Motor neuron (in vitro differentiated cells): ENCODE data around the gene DCP1A. TPM values are rescaled to one million over a fixed set of nuclear protein-coding genes. Genes with fewer than 3 reads are reported as not detected.
"Not testable (repeated sequence)": the region's sequence is repeated elsewhere in the genome, so short reads cannot be mapped to it uniquely, and the experiment has no call there.

Experiments
- ATAC-seq, 8 experiments: fragments of 200-7000 bp; cut with Tn5 transposase; replicated peaks in 6 of 8; 2 replicates each; pipeline ENCODE4 v1.8.0; 2021; ENCODE audit warnings: mild to moderate bottlenecking in 8 of 8, moderate library complexity in 8 of 8
- H3K27ac ChIP-seq, 2 donors: fragments of 250-450 bp; sonication (Bioruptor Pico); 2 replicates each; pipeline ENCODE4 v1.9.0; 2021; ENCODE audit warnings: antibody characterized with exemption in 2 of 2, mild to moderate bottlenecking in 2 of 2, moderate library complexity in 1 of 2
- H3K4me1 ChIP-seq, 2 donors: fragments of 250-450 bp; sonication (Bioruptor Pico); replicated peaks in 1 of 2; 2 replicates each; pipeline ENCODE4 v1.6.1; 2021; ENCODE audit warnings: antibody characterized with exemption in 2 of 2, mild to moderate bottlenecking in 2 of 2, moderate library complexity in 1 of 2
- H3K4me3 ChIP-seq, 5 donors: fragments of 250-450 bp; sonication (Bioruptor Pico); 2 replicates each; pipeline ENCODE4 v1.9.0; 2021; ENCODE audit warnings: antibody characterized with exemption in 5 of 5, mild to moderate bottlenecking in 5 of 5, moderate library complexity in 4 of 5
- WGBS, 10 experiments: fragments of 450-650 bp; shearing (Covaris generic); methylation state at CpG; one replicate each; pipeline ENCODE4 v1.0.0; 2022; 5-methylcytosine and 5-hydroxymethylcytosine counted together
- in situ Hi-C, 9 experiments: fragments of 400-800 bp; cut with MboI; loops; one replicate each; pipeline ENCODE4 v1.15.0; 2021; ENCODE audit warnings: low sequenced_read_pairs in 9 of 9, low pct_unique_long_range_greater_than_20kb in 2 of 9; ENCODE audit not compliant: unreplicated experiment in 9 of 9
- total RNA-seq, 8 experiments: library from RNA; unstranded; fragments of 300-600 nt; gene quantifications; 2 replicates each; pipeline versions ENCODE4 v1.2.3 to v1.2.4, GENCODE V29; 2022

DCP1A gene
- total RNA-seq, 8 experiments from 2014 or later: 9.9 to 28.7 (median 20.5) TPM

DNA sequence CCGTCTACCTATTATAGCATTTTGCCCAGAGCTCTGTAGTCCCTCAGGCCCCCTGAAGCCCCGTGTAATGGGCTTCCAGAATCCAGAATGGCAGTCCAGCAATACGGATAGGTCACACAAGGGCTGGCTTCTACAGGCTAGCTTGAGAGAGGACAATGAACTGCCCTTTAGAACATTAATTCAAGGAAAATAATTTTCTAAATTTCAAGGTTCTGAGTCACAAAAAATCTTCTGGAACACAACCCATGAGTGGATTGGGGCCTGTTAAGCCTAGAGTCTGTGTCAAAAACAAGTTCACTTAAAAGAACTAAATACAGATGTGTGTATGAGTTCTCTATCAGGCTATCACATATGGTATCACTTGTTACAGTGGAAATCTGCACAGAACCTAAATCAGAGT is 28.8 kb downstream of the DCP1A start:
- WGBS, 10 experiments: 36 to 100% (median 95%) methylated on average over 1 to 3 of the region's 3 CpGs
- Histone ChIP-seq H3K27ac (no peak overlapping the region), H3K4me3 (no peak overlapping the region), H3K4me1 (no peaks in the 10 kb centered on the region)
- in situ Hi-C loops: loop anchor here in 1 of 9 experiments (25.0 kb wide), 1 partner anchor 394 kb away; no protein-coding TSS in a partner anchor
- ATAC-seq: no peak

DNA sequence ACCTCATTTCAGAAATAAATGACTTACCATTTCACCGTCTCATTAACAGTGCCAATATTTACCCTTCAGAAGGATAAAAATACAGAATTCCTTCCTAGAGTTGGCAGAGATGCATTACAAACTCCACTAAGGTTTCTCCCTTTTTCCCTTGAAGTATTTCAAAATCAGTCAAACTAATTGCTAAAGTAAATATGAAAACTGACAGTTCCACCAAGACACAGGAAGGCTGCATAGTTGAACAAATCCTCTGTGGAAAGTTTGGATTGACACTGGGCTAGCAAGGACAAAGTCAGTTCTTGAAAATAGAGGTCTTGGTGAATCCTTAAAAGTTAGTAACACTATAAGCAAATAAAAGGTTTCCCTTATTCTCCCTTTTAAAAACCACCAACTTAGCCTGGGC is 34.5 kb downstream of the DCP1A start:
- in situ Hi-C loops: loop anchor here in 1 of 9 experiments (25.0 kb wide), 1 partner anchor 399 kb away; no protein-coding TSS in a partner anchor
- ATAC-seq: no peak
- Histone ChIP-seq H3K27ac (no peak overlapping the region), H3K4me1 (no peaks in the 10 kb centered on the region), H3K4me3 (no peak overlapping the region)
- 43 to 100% (median 100%) methylated on average over 1 of the region's 1 CpG; no CpG with 5 or more reads in 4 of the 10 experiments for WGBS, 10 experiments

DNA sequence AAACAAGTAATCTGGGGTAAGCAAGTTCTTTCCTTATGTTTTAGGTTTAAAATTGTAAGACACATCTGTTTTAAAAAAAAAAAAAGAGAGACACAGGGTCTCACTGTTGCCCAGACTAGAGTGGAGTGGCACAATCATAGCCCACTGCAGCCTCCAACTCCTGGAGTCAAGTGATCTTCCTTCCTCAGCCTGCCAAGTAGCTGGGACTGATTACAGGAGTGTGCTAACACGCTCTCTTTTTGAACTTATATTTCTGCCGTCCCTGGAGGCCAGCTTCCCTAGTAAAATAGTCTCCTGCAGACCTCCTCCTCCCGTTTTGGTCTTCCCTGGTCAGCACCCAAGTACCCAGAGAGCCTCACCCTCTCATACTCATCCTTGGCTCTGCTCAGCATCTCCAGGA is 35.5 kb downstream of the DCP1A start:
- 20 to 100% (median 76%) methylated on average over 1 to 3 of the region's 3 CpGs; no CpG with 5 or more reads in 2 of the 10 experiments for WGBS, 10 experiments
- Histone ChIP-seq H3K27ac (no peak overlapping the region), H3K4me3 (no peak overlapping the region), H3K4me1 (no peaks in the 10 kb centered on the region)
- no peak for ATAC-seq
- in situ Hi-C loops: loop anchor here in 1 of 9 experiments (25.0 kb wide), 1 partner anchor 400 kb away; no protein-coding TSS in a partner anchor

DNA sequence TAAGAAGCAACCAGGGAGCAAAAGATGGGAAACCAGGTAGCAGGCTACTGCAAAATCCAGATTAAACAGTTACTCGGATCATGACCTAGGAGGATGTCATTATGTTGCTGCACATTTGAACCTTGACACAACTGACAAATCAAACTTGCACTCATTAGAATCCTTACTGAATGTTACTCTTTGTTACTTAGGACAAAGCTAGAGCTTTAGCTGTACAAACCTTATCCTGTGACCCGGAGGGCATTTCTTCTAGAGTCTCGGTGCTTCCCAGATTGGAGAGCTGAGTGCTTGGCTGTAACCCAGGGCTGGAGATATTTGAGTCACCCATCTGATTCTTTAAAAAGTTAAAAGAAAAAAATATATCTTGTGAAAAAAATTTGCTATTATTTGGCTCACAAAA is 43.4 kb downstream of the DCP1A start:
- 63 to 100% (median 91%) methylated on average over 1 to 3 of the region's 3 CpGs; no CpG with 5 or more reads in 2 of the 10 experiments for WGBS, 10 experiments
- H3K4me3 ChIP-seq: no peak overlapping the region
- in situ Hi-C loops: loop anchor here in 1 of 9 experiments (25.0 kb wide), 1 partner anchor 408 kb away; no protein-coding TSS in a partner anchor
- H3K4me1 ChIP-seq: no peaks in the 10 kb centered on the region
- ATAC-seq: no peak
- H3K27ac ChIP-seq: no peak overlapping the region

GRCh38 chr3:53303549-53303948 is 43.8 kb downstream of the DCP1A start:
- H3K4me3 ChIP-seq: no peak overlapping the region
- no peak for ATAC-seq
- H3K4me1 ChIP-seq: no peaks in the 10 kb centered on the region
- no peak overlapping the region for H3K27ac ChIP-seq
- WGBS, 10 experiments: 80 to 100% (median 85%) methylated on average over 1 to 3 of the region's 3 CpGs; no CpG with 5 or more reads in 4 of the 10 experiments
- in situ Hi-C loops: loop anchor here in 1 of 9 experiments (25.0 kb wide), 1 partner anchor 409 kb away; no protein-coding TSS in a partner anchor

GRCh38 chr3:53300826-53301225 is 46.5 kb downstream of the DCP1A start:
- H3K4me3 ChIP-seq: no peak overlapping the region
- no peak overlapping the region for H3K27ac ChIP-seq
- 80 to 100% (median 100%) methylated on average over 1 to 3 of the region's 3 CpGs; no CpG with 5 or more reads in 2 of the 10 experiments for WGBS, 10 experiments
- no peak for ATAC-seq
- H3K4me1 ChIP-seq: no peaks in the 10 kb centered on the region
- in situ Hi-C loops: loop anchor here in 1 of 9 experiments (25.0 kb wide), 1 partner anchor 411 kb away; no protein-coding TSS in a partner anchor

DNA sequence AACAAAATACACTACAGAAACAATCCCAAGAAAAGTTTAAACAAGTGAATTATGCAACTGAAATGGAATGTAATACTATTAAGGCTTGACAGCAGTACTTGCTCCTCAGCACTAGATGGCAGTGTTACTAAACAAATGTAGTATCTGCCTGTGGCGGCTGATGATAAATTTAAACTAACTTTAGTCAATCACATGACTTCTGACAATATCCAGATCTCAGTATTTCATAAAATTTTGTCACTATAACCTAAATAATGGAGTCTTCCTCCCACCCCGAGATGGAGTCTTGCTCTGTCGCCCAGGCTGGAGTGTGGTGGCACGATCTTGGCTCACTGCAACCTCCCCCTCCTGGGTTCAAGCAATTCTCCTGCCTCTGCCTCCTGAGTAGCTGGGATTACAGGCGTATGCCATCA is 47.7 kb downstream of the DCP1A start:
- not testable (repeated sequence) for H3K4me3 ChIP-seq, H3K4me1 ChIP-seq, H3K27ac ChIP-seq
- peak; percentile 26 to 93 (median 48) for ATAC-seq
- WGBS, 10 experiments: 25 to 100% (median 50%) methylated on average over 1 to 4 of the region's 5 CpGs; no CpG with 5 or more reads in 4 of the 10 experiments
- in situ Hi-C loops: loop anchor here in 3 of 9 experiments (25.0 kb wide), 1 partner anchor 413 kb away; no protein-coding TSS in a partner anchor

GRCh38 chr3:53295410-53295809 is 51.9 kb downstream of the DCP1A start:
- Histone ChIP-seq H3K4me3 (no peak overlapping the region), H3K27ac (no peak overlapping the region), H3K4me1 (no peaks in the 10 kb centered on the region)
- in situ Hi-C loops: loop anchor here in 2 of 9 experiments (25.0 kb wide), 1 partner anchor 417 kb away; no protein-coding TSS in a partner anchor
- no peak for ATAC-seq
- 83 to 100% (median 100%) methylated on average over 1 of the region's 1 CpG; no CpG with 5 or more reads in 3 of the 10 experiments for WGBS, 10 experiments

DNA sequence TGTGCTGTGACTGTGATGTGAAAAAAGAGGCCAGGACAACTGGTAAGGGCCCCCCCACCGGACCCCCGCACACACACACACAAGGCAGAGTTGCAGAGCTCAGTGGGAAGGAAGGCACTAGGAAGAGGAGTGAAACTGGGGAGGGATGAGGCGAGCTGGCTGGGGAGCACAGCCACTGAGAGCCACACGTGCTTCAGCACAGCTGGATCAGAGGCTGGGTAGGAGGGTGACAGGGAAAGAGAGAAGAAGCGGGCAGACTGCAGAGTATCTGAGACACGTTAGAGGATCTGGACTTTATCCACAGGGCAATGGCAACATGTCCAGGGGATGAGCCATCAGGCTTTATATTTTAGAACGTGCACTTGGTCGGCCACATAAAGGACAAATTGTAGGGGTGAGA is 53.5 kb downstream of the DCP1A start:
- no peak overlapping the region for H3K27ac ChIP-seq
- H3K4me1 ChIP-seq: no peaks in the 10 kb centered on the region
- in situ Hi-C loops: loop anchor here in 2 of 9 experiments (25.0 kb wide), 1 partner anchor 418 kb away; no protein-coding TSS in a partner anchor
- no peak overlapping the region for H3K4me3 ChIP-seq
- ATAC-seq: no peak
- WGBS, 10 experiments: 67 to 96% (median 88%) methylated on average over 1 to 6 of the region's 8 CpGs; no CpG with 5 or more reads in 2 of the 10 experiments

DNA sequence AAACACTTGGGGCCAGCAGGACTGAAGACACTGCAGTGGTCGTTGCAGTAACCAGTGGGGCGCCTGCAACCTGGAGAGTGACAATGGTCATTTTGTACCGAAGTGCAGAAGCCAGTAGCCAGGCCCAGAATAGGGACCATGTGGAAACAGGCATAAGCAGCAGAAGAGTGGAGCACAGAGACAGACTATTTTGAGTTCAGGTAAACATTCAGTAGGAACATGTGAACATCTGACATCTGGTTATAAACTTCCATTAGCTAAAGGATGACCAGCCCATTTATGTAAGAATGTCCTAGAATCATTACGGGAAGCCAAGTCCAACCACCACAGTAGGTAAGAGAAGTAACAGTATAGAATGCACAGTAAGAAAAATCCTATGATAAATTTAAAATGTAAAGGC is 59.1 kb downstream of the DCP1A start:
- in situ Hi-C loops: loop anchor here in 2 of 9 experiments (25.0 kb wide), 1 partner anchor 424 kb away; no protein-coding TSS in a partner anchor
- Histone ChIP-seq H3K27ac (no peak overlapping the region), H3K4me3 (no peak overlapping the region), H3K4me1 (peaks cover 6 to 25% of the 10 kb centered on the region in 2 donors)
- 50 to 83% (median 67%) methylated on average over 1 to 4 of the region's 4 CpGs; no CpG with 5 or more reads in 2 of the 10 experiments for WGBS, 10 experiments
- ATAC-seq: no peak

DNA sequence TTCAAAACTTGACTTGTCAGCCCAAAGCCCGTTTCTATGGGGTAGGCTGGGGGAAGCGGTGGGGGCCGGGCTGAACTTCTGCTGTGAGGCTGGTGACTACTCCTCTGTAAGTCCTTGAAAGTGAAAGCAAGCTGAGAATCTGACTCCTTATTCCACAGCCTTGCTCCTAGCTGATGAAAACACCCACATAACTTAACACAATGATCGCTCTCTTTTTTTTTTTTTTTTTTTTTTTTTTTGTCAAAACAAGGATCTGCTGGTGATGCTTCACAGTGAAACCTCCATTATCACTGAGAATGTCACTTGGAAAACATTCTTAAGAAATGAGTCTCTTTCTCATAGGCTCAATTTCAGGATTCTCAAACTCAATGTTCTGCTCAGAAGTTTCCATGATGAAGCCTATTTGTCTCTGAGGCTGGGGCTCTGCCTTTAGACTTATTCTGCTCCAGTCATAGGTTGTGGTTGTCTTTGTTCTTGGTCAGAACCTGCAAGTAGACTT is 60.2 kb downstream of the DCP1A start:
- Histone ChIP-seq H3K4me3 (no peak overlapping the region), H3K27ac (peak overlapping the region in 1 of 2 donors; percentile 77), H3K4me1 (peaks cover 6 to 25% of the 10 kb centered on the region in 2 donors)
- WGBS, 10 experiments: 0 to 61% (median 12%) methylated on average over 1 to 3 of the region's 4 CpGs; no CpG with 5 or more reads in 4 of the 10 experiments
- peak in 7 of 8 experiments; percentile 63 to 94 (median 90) for ATAC-seq
- in situ Hi-C loops: loop anchor here in 2 of 9 experiments (25.0 kb wide), 1 partner anchor 425 kb away; no protein-coding TSS in a partner anchor

DNA sequence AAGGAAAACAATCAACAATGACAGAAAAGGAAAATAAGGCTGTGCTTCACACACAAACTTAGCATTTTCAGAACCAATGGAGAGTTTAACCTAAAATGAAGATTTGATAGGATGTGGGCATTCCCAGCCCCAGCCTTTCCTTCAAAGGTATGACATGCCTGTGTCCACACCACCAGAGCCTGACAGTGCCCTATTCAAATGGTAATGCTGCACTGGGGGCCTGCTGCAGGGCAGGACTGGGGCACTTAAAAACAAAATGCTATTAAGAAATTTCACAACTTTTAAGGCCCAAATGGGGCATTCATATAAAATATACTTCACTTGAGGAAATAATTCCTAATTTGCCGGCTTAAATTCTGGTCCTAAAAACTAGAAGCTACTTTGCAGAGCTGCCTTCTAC is 60.6 kb downstream of the DCP1A start:
- Histone ChIP-seq H3K4me3 (no peak overlapping the region), H3K27ac (peak overlapping the region in 1 of 2 donors; percentile 77), H3K4me1 (peaks cover 6 to 25% of the 10 kb centered on the region in 2 donors)
- in situ Hi-C loops: loop anchor here in 2 of 9 experiments (25.0 kb wide), 1 partner anchor 426 kb away; no protein-coding TSS in a partner anchor
- WGBS, 10 experiments: 0 to 100% (median 29%) methylated on average over 1 of the region's 1 CpG; no CpG with 5 or more reads in 4 of the 10 experiments
- peak in 6 of 8 experiments; percentile 29 to 91 (median 88) for ATAC-seq

DNA sequence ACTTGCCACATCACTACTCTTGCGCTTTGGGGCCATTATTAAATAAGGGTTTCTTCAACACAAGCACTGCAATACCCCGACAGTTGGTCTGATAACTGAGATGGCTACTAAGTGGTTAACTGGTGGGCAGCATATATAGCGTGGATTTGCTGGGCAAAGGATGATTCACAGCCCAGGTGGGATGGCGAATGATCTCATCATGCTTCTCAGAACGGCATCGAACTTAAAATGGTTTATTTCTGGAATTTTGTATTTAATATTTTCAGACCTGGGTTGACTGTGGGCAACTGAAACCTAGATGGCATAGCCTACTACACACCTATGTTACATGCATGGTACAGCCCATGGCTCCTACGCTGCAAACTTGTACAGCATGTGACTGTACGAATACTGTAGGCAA is 64.8 kb downstream of the DCP1A start:
- Histone ChIP-seq H3K4me3 (no peak overlapping the region), H3K27ac (no peak overlapping the region), H3K4me1 (peaks cover 6 to 24% of the 10 kb centered on the region in 2 donors)
- 67 to 100% (median 98%) methylated on average over 1 to 7 of the region's 8 CpGs; no CpG with 5 or more reads in 2 of the 10 experiments for WGBS, 10 experiments
- in situ Hi-C loops: loop anchor here in 2 of 9 experiments (25.0 kb wide), 1 partner anchor 430 kb away; no protein-coding TSS in a partner anchor
- ATAC-seq: no peak
